Measurements from ENCODE around the gene FAM167B. TPM values are rescaled to one million over a fixed set of nuclear protein-coding genes. Genes with fewer than 3 reads are reported as not detected.

FAM167B gene
- total RNA-seq, 1 experiment from 2014 or later: 1.5 TPM

DNA sequence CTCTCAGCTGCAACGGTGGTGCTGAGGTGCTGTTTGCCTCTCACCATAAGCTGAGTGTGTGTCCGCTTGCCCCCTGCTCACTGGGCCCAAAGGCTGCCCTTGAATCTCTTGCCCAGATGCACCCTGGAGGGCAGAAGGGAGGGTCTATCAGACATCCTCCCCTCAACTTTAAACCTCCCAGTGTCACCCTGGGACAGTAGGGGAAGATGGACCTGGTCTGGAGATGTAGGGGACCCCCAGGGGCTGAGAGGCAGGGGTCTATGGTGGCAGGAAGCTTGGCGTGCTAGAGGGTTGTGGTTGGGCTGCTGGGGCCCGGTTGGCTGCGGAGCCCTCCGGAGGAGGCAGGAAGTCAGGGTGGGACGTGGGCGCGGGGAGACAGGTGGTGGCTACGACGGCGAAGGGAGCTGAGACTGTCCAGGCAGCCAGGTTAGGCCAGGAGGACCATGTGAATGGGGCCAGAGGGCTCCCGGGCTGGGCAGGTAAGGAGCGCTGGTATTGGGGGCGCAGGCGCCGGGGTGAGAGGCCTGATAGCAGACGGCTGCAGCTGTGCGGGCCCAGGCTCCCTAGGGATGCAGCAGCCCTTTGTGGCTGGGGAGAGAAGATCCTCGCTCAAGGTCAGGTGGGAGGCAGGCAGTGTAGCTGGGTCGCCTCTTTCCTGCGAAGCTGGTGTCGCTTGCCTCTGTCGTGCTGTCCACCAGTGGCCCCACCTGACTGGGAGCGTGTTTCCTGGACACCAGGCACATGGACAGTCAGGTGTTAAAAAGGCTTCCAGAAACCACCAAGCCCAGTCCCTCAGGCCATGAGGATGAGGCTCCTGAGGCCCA, 4.1 kb downstream of the FAM167B start, which contains the start of gene LCK:
Gene LCK (plus strand): TSS at position 373 of the 824 bp plus-strand sequence. CDS start 23,065 bp downstream, outside the sequence.
- H3K9ac ChIP-seq (ENCODE audit: extremely low read depth, insufficient read length, low read length): no peak within 1 kb of the TSS

More for the DNA sequence above, 4.1 kb downstream of the FAM167B start, which contains the start of gene LCK:
- no peak within 1 kb of the TSS for H4K5ac ChIP-seq (ENCODE audit: insufficient read length, low read depth, low read length)
- no peak within 1 kb of the TSS for H2BK12ac ChIP-seq (ENCODE audit: insufficient read length, low read depth, low read length)
- peaks cover 2% of the 10 kb centered on the region; the same call in 1 of the 2 replicates for H3K27me3 Mint-ChIP-seq (ENCODE audit: low read depth)
- no peaks in the 10 kb centered on the region for H3K36me3 Mint-ChIP-seq (ENCODE audit: insufficient read depth in 1 of 3, low read depth in 3 of 3)
- H3T11ph ChIP-seq (ENCODE audit: low read length): no peak within 1 kb of the TSS
- no peak within 1 kb of the TSS for H4K91ac ChIP-seq (ENCODE audit: insufficient read length, low read depth, low read length)
- H2BK120ac ChIP-seq (ENCODE audit: low read depth, low read length, poor library complexity, severe bottlenecking): no peak within 1 kb of the TSS
- H3K4me1 ChIP-seq (ENCODE audit: insufficient read depth, low read length): peaks cover 7% of the 10 kb centered on the region; the same call in 1 of the 2 replicates
- no peak within 1 kb of the TSS for H2BK20ac ChIP-seq (ENCODE audit: low read depth, low read length, poor library complexity, severe bottlenecking)
- no CpG with 5 or more reads among the region's 25 CpGs for WGBS (ENCODE audit: extremely low coverage, insufficient read length, low lambda C conversion rate)
- no peak within 1 kb of the TSS for H2AFZ ChIP-seq (ENCODE audit: low read length)
- DNase-seq: peak; percentile 51
- no peaks in the 10 kb centered on the region for H3K9me3 ChIP-seq (ENCODE audit: control insufficient read depth, low read depth, low read length)
- no peak within 1 kb of the TSS for H3K4me2 ChIP-seq (ENCODE audit: insufficient read depth, insufficient read length, low read length)
- H4K20me1 ChIP-seq (ENCODE audit: control insufficient read depth, insufficient read depth, insufficient read length): no peaks in the 10 kb centered on the region
- TF ChIP-seq, protein P1, sequence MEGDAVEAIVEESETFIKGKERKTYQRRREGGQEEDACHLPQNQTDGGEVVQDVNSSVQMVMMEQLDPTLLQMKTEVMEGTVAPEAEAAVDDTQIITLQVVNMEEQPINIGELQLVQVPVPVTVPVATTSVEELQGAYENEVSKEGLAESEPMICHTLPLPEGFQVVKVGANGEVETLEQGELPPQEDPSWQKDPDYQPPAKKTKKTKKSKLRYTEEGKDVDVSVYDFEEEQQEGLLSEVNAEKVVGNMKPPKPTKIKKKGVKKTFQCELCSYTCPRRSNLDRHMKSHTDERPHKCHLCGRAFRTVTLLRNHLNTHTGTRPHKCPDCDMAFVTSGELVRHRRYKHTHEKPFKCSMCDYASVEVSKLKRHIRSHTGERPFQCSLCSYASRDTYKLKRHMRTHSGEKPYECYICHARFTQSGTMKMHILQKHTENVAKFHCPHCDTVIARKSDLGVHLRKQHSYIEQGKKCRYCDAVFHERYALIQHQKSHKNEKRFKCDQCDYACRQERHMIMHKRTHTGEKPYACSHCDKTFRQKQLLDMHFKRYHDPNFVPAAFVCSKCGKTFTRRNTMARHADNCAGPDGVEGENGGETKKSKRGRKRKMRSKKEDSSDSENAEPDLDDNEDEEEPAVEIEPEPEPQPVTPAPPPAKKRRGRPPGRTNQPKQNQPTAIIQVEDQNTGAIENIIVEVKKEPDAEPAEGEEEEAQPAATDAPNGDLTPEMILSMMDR (conservative IDR thresholded peaks at IDR 0.05): no peak
- H3K23me2 ChIP-seq (ENCODE audit: insufficient read length, low read depth, low read length, poor library complexity, severe bottlenecking): no peaks in the 10 kb centered on the region
- H3K4me3 Mint-ChIP-seq: peak within 1 kb of the TSS in 1 of 2 experiments; percentile 21; a peak in 1 of 5 replicates
- no peaks in the 10 kb centered on the region for H3K79me1 ChIP-seq (ENCODE audit: insufficient read depth, low read depth, low read length, poor library complexity, severe bottlenecking)
- no peak within 1 kb of the TSS for H4K8ac ChIP-seq (replicated peaks; ENCODE audit: insufficient read length, low read depth, low read length)
- H3K56ac ChIP-seq (ENCODE audit: insufficient read length, low read depth, low read length): no peak within 1 kb of the TSS
- H3K27ac Mint-ChIP-seq: peak within 1 kb of the TSS; percentile 53 to 93 (median 64); a peak in 6 of 7 replicates
- peaks cover 26 to 32% of the 10 kb centered on the region in 2 experiments for H3K4me1 Mint-ChIP-seq
- no peak within 1 kb of the TSS for H3K27ac ChIP-seq (ENCODE audit: insufficient read length, low read depth, low read length)
- peak within 1 kb of the TSS; percentile 47 for H3K18ac ChIP-seq (ENCODE audit: insufficient read length, low read depth, low read length)
- H3K4ac ChIP-seq (ENCODE audit: low read depth, low read length): no peak within 1 kb of the TSS
- H3K9me3 Mint-ChIP-seq: no peaks in the 10 kb centered on the region; a peak in 1 of 5 replicates
- H2BK15ac ChIP-seq (ENCODE audit: low read depth, low read length): no peak within 1 kb of the TSS
- no peak within 1 kb of the TSS for H2AK5ac ChIP-seq (ENCODE audit: insufficient read length, low read length)
- H3K27me3 ChIP-seq (ENCODE audit: insufficient read depth, low read length): no peaks in the 10 kb centered on the region; the same call in 1 of the 2 replicates
- peak within 1 kb of the TSS; percentile 8; the same call in 1 of the 2 replicates for H3K14ac ChIP-seq (ENCODE audit: insufficient read depth, low read length)
- no peak within 1 kb of the TSS for H3K23ac ChIP-seq (ENCODE audit: insufficient read length, low read depth, low read length)
- H2BK5ac ChIP-seq (ENCODE audit: insufficient read length, low read length): no peak within 1 kb of the TSS
- no peaks in the 10 kb centered on the region for H3K79me2 ChIP-seq (ENCODE audit: insufficient read depth, low read length)

All from H9 (cell line).